HG02610 (cell line): ENCODE results near the gene PNPLA3.

Source experiments
- ATAC-seq: cut with Tn5 transposase; IDR thresholded peaks from one replicate; pipeline ENCODE4 v1.9.1; 2021; ENCODE audit warnings: mild to moderate bottlenecking, moderate library complexity; ENCODE audit not compliant: unreplicated experiment

PNPLA3 gene

GRCh38 chr22:43923191-43923590 lies 414 bp upstream of the PNPLA3 start:
- ATAC-seq: no peak

- ATAC-seq: no peak
Observed at GRCh38 chr22:43924877-43925276, 1.3 kb downstream of the PNPLA3 start.

GRCh38 chr22:43925433-43926348 lies 2.1 kb downstream of the PNPLA3 start:
- no peak for ATAC-seq

- no peak for ATAC-seq
Observed at GRCh38 chr22:43926349-43926710, 2.7 kb downstream of the PNPLA3 start.

- ATAC-seq: no peak
Observed at GRCh38 chr22:43928468-43928867, 4.9 kb downstream of the PNPLA3 start.

GRCh38 chr22:43928908-43929307 lies 5.3 kb downstream of the PNPLA3 start:
- no peak for ATAC-seq

- ATAC-seq: no peak
Observed at GRCh38 chr22:43931771-43932170, 8.2 kb downstream of the PNPLA3 start.

- ATAC-seq: no peak
Observed at GRCh38 chr22:43941449-43941848, 17.8 kb downstream of the PNPLA3 start.

- no peak for ATAC-seq
Observed at GRCh38 chr22:43944670-43945430, 21.2 kb downstream of the PNPLA3 start.

- ATAC-seq: peak; percentile 36
Observed at GRCh38 chr22:43945632-43946383, 22.2 kb downstream of the PNPLA3 start.

- no peak for ATAC-seq
Observed at GRCh38 chr22:43946384-43946667, 22.7 kb downstream of the PNPLA3 start.

GRCh38 chr22:43948836-43949406 lies 25.3 kb downstream of the PNPLA3 start:
- no peak for ATAC-seq

GRCh38 chr22:43951391-43951790 lies 27.8 kb downstream of the PNPLA3 start:
- ATAC-seq: no peak

GRCh38 chr22:43951966-43952365 lies 28.4 kb downstream of the PNPLA3 start:
- ATAC-seq: no peak

- ATAC-seq: no peak
Observed at GRCh38 chr22:43953988-43954785, 30.6 kb downstream of the PNPLA3 start.

GRCh38 chr22:43955040-43955882 lies 31.7 kb downstream of the PNPLA3 start, which contains the start of gene SAMM50:
Gene SAMM50, plus strand, starts transcription at chr22:43955442. Its CDS starts 136 bp downstream, at chr22:43955578.
- ATAC-seq: peak; percentile 87

- no peak for ATAC-seq
Observed at GRCh38 chr22:43955883-43956782, 32.5 kb downstream of the PNPLA3 start.

GRCh38 chr22:43956805-43957463 lies 33.3 kb downstream of the PNPLA3 start:
- no peak for ATAC-seq
